HL-60 (cell line): ENCODE measurements around the gene ZNF202.

Experiments
- CTCF ChIP-seq: IDR thresholded peaks from one replicate; pipeline ENCODE4 v1.5.1; 2011; ENCODE audit warnings: low read length, control low read depth, inconsistent platforms; ENCODE audit not compliant: insufficient read depth
- GABPA ChIP-seq: IDR thresholded peaks from 2 replicates; pipeline ENCODE4 v1.6.1; 2012; ENCODE audit warnings: low read depth
- REST ChIP-seq: IDR thresholded peaks from 2 replicates; pipeline ENCODE4 v1.6.1; 2012; ENCODE audit warnings: low read depth; ENCODE audit not compliant: insufficient replicate concordance

- TF ChIP-seq GABPA (no peak), CTCF (no peak), REST (no peak)
Observed at GRCh38 chr11:123674297-123674696, 67.2 kb downstream of the ZNF202 start.
